Activated CD8-positive, alpha-beta memory T cell treated with anti-CD3 and anti-CD28 coated beads, Interleukin-2, amount 50 U/mL, for 4 hours (primary cell): ENCODE measurements around the gene FURIN.
"Not testable (repeated sequence)": the region's sequence is repeated elsewhere in the genome, so short reads cannot be mapped to it uniquely, and the experiment has no call there.

Source experiments
- DNase-seq: peaks from one replicate; pipeline ENCODE4 v3.0.0-alpha.2; 2020

The FURIN gene

DNA sequence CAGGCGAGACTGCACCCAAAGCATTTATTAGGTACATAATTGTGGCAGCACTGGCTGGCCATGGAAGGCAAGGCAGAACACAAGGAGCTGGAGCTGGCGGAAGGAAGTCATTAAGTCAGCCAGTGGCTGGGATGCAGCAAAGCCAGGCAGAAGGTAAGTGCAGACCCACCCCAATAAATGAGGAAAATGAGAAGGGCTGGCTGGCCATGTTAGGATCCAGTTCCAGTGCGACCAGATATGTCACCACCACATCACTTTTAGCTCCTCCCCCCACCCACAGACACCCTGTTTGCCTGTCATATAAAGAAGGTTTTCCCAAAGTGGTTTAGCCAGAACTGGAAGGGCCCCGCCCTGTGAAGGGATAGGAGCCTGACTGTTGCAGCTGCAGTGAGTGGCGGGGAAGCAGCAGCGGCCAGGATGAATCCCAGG, at the start of gene FURIN:
Gene FURIN (plus strand): TSS at position 328 of the 429 bp plus-strand sequence. CDS start 7,153 bp downstream, outside the sequence.
- DNase-seq: no peak

- no peak for DNase-seq
Measured at GRCh38 chr15:90819390-90819789, 49.0 kb upstream of the FURIN start.

GRCh38 chr15:90819850-90820249, 48.5 kb upstream of the FURIN start:
- DNase-seq: no peak

GRCh38 chr15:90820481-90820880, 47.9 kb upstream of the FURIN start:
- DNase-seq: no peak

GRCh38 chr15:90822204-90822955, 46.0 kb upstream of the FURIN start:
- DNase-seq: no peak

GRCh38 chr15:90823455-90823974, 44.9 kb upstream of the FURIN start:
- DNase-seq: no peak

DNA sequence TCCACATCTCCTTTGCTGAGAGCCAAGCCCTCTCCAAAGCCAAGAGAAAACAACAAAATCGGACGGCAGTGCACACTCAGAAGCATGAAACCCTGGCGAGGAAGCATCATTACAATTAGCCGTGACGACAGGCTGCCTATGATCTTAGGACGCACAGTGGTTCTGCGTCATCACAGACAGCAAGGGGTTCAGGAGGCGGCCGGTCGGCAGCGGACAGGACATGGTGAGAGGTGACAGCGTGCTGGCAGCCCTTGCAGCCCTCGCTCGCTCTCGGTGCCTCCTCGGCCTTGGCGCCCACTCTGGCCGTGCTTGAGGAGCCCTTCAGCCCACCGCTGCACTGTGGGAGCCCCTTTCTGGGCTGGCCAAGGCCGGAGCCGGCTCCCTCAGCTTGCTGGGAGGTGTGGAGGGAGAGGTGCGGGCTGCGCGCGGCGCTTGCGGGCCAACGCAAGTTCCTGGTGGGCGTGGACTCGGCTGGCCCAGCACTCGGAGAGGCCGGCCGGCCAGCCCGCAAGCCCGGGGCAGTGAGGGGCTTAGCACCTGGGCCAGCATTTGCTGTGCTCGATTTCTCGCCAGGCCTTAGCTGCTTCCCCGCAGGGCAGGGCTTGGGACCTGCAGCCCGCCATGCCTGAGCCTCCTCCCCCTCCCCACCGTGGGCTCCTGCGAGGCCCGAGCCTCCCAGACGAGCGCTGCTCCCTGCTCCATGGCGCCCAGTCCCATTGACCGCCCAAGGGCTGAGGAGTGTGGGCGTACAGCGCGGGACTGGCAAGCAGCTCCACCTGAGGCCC, 43.1 kb upstream of the FURIN start:
- DNase-seq: not testable (repeated sequence)

DNA sequence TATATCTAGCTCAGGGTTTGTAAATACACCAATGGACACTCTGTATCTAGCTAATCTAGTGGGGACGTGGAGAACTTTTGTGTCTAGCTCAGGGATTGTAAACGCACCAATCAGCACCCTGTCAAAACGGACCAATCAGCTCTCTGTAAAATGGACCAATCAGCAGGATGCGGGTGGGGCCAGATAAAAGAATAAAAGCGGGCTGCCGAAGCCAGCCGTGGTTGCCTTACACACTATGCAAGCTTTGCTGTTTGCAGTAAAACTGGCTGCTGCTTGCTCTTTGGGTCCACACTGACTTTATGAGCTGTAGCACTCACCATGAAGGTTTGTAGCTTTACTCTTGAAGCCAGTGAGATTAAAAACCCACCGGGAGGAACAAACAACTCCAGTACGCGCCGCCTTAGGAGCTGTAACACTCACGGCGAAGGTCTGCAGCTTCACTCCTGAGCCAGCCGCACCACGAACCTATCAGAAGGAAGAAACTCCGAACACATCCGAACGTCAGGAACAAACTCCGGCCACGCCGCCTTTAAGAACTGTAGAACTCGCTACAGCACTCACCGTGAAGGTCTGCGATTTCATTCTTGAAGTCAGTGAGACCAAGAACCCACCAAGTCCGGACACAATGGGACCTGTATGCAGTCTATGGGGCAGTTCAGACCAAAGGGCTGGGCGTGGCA, 42.0 kb upstream of the FURIN start:
- DNase-seq: not testable (repeated sequence)

- no peak for DNase-seq
Measured at GRCh38 chr15:90826886-90827435, 41.4 kb upstream of the FURIN start.

DNA sequence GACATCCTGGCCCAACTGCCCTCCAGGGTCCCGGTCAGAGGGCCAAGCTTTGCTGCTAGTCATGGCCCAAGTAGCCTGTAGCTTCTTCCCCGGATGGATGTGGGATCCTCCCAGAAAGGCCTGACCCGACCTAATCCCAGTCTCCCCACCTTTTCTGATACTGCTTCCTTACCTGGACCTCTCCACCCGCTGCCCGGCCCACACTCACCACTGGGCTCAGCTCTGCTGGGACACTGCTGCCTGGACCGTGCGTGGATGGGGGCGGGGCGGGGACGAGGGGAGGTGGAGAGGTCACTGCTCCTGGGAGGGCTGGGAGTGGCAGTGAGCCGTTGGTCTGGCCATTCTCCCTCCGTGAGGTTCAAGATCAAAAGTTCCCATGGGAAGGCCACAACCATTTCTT, 40.3 kb upstream of the FURIN start:
- no peak for DNase-seq

GRCh38 chr15:90829126-90829525, 39.3 kb upstream of the FURIN start:
- no peak for DNase-seq

GRCh38 chr15:90829942-90830440, 38.4 kb upstream of the FURIN start:
- no peak for DNase-seq

DNA sequence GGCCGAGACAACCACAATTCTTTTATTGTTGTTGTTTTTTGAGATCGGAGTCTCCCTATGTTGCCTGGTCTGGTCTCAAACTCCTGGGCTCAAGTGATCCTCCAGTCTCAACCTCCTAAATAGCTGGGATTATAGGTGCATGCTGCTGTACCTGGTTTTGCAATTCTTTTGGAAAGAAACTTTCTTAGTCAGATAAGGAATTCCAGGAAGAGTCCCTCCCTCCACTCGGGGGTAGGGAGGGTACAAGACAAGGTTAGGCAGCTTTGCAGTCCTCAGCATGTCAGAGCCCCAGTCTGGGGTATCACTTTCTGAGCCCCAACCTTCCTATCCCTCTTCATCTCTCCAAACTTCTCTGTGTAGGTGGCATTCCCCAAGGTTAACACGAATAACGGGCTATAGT, 33.8 kb upstream of the FURIN start:
- DNase-seq: no peak

DNA sequence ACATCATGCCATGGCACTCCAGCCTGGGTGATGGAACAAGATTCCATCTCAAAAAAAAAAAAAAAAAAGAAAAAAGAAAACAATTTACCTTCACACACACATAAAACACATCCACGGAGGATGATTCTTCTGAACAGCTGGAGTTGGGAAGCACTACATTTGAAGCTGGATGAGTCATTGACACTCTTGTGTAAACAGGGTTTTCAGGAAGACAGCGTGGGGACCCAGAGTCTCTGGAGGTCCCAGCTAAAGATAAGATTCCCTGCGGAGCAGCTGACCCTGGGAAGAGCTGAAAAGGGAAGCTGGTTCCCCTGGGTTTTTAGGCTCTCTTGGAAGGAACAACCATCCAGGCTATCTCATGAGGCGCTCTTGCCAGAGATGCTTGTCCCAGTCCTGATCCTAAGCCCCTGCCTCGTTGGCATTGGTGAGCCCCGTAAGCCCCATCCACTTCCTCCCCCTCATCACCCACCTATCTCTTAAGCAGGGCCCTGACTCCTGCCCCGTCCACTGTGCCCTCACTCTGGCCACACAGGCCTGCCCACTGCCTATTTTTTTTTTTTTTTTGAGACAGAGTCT, 32.0 kb upstream of the FURIN start:
- no peak for DNase-seq

GRCh38 chr15:90837094-90837493, 31.3 kb upstream of the FURIN start:
- DNase-seq: no peak

- DNase-seq: peak; percentile 93
Measured at GRCh38 chr15:90838139-90838538, 30.2 kb upstream of the FURIN start.

DNA sequence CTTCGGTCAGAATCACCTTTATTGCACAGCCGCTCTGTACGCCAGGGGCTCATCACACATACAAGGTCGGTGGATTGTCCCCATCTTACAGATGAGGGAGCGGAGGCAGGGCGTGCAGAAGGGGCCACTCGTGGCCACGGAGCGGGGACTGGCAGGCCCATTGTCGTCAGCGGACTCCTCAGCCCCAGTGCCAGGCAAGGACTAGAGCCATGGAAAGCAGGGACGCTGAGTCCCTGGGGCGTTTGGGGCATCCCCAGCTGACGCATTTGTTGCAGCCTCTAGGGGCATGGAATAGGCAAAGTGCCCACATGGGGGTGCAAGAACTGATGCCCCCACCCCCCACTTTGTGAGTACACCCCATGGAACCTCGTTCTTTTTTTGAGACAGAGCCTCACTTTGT, 29.8 kb upstream of the FURIN start:
- no peak for DNase-seq

GRCh38 chr15:90839187-90840071, 29.0 kb upstream of the FURIN start:
- no peak for DNase-seq

DNA sequence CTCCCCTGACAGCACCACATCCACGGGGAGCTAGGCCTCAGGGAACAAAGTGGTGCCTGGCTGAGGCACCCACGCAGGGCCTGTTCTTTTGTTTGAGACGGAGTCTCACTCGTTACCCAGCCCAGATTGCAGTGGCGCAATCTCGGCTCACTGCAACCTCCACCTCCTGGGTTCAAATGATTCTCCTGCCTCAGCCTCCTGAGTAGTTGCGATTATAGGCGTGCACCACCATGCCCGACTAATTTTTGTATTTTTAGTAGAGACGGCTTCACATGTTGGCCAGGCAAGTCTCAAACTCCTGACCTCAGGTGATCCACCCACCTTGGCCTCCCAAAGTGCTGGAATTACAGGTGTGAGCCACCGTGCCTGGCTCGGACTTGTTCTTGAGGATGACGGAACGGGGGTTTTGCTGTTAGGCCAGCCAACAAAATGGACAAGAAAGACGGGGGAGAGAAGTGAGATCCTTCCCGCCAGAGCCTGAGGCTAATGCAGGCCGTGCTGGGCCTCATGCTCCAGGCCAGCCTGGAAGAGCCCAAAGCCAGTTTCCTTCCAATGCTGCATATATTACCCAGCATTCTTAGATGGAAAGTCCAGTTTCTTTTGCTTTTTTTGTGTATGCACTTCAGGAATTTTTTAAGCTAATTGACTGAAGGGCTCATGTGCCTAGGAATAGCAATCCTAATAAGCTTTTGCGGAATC, 28.1 kb upstream of the FURIN start:
- DNase-seq: no peak

DNA sequence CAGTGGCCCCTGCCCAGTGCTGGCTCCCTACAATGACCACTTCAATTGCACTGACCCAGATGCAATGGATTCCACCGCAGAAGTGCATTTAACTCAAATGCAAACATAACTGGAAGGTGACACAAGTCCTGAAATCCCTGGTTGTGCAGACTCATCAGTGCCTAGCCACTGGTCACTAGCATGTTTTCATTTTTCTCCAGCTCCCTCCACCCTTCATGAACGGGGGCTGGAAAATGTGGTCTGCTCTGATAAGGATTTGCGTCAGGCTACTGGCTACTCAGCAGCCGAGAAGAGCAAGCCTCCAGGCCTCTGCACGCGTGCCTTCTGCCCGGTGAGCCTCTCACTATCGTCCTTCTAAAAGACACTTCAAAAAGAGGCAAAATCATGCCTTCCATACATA, 27.4 kb upstream of the FURIN start:
- DNase-seq: no peak

DNA sequence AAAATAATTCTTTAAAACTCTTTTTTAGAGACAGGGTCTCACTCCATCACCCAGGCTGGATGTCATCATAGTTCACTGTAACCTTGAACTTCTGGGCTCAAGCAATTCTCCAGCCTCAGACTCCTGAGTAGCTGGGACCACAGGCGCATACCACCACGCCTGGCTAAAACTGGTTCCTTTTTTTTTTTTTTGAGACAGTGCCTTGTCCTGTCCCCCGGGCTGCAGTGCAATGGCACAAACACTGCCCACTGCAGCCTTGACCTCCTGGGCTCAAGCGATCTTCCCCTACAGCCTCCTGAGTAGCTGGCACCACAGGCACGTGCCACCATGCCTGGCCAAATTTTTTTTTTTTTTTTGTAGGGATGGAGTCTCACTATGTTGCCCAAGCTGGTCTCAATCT, 23.7 kb upstream of the FURIN start:
- no peak for DNase-seq
